Activated CD4-positive, alpha-beta T cell treated with anti-CD3 and anti-CD28 coated beads for 36 hours (primary cell): ENCODE data around the gene TMEM119. TPM values are rescaled to one million over a fixed set of nuclear protein-coding genes. Genes with fewer than 3 reads are reported as not detected.

Experiments
- ATAC-seq: fragments of 200-7000 bp; cut with Tn5 transposase; one replicate; pipeline ENCODE4 v1.10.0; 2021; ENCODE audit warnings: mild to moderate bottlenecking, moderate library complexity
- CTCF ChIA-PET: fragments of 350-600 bp; sonication (Branson Sonifier 250); formaldehyde crosslinking; loops from one replicate; lab custom pipeline; 2021; ENCODE audit warnings: antibody characterized with exemption; lab: Charles Lee
- POLR2A ChIA-PET: fragments of 350-600 bp; sonication (Branson Sonifier 250); formaldehyde crosslinking; loops from one replicate; lab custom pipeline; 2021; ENCODE audit warnings: antibody characterized with exemption, inconsistent platforms; lab: Charles Lee
- DNase-seq: peaks from one replicate; pipeline ENCODE4 v3.0.0-alpha.2; 2020
- H3K27ac Mint-ChIP-seq: one replicate; pipeline ENCODE4 v1.8.0; 2021; ENCODE audit warnings: mixed read lengths
- H3K27me3 Mint-ChIP-seq: one replicate; pipeline ENCODE4 v1.8.0; 2021; ENCODE audit warnings: mixed read lengths
- H3K36me3 Mint-ChIP-seq: one replicate; pipeline ENCODE4 v1.8.0; 2021; ENCODE audit warnings: low read depth, mixed read lengths
- H3K4me1 Mint-ChIP-seq: one replicate; pipeline ENCODE4 v1.8.0; 2021; ENCODE audit warnings: mixed read lengths
- H3K4me3 Mint-ChIP-seq: one replicate; pipeline ENCODE4 v1.8.0; 2021; ENCODE audit warnings: mild to moderate bottlenecking, moderate library complexity, mixed read lengths
- H3K9me3 Mint-ChIP-seq: one replicate; pipeline ENCODE4 v1.8.0; 2021; ENCODE audit warnings: low read depth, mixed read lengths
- intact Hi-C, 2 experiments: fragments of 100-400 bp; cut with DNase I in 1 of 2; cut with micrococcal nuclease in 1 of 2; formaldehyde crosslinking; loops; one replicate each; pipeline versions ENCODE4 v1.14.2 to v1.15.1; 2022 to 2024; cut with DNase I, micrococcal nuclease
- total RNA-seq, 2 experiments: library from RNA; stranded (reverse); gene quantifications; one replicate each; pipeline ENCODE4 v1.2.3, GENCODE V29; 2021

TMEM119 gene
- total RNA-seq, 2 experiments from 2014 or later = 0.21 to 0.28 TPM

- Mint-ChIP-seq H3K4me3 (peak overlapping the region; percentile 29), H3K4me1 (peaks cover 84% of the 10 kb centered on the region), H3K9me3 (no peaks in the 10 kb centered on the region), H3K36me3 (peaks cover 49% of the 10 kb centered on the region), H3K27ac (peak overlapping the region; percentile 89), H3K27me3 (no peaks in the 10 kb centered on the region)
- ChIA-PET POLR2A (interaction anchor here (0.6 to 1.4 kb wide), 7 partner anchors 9 to 67 kb away, joined by 3 to 10 read pairs (median 4); partner anchors contain the start of gene SELPLG), CTCF (interaction anchor here (0.7 to 12.8 kb wide), 13 partner anchors 10 to 382 kb away, joined by 3 to 270 read pairs (median 4); partner anchors contain the start of gene SELPLG)
- peak; percentile 87 for ATAC-seq
- intact Hi-C loops = loop anchor here (1.0 to 10.0 kb wide), 4 partner anchors 49 to 386 kb away; no protein-coding TSS in a partner anchor
- DNase-seq = peak; percentile 86
These were observed 29.3 kb downstream of the TMEM119 start for GRCh38 chr12:108568338-108569154.

DNA sequence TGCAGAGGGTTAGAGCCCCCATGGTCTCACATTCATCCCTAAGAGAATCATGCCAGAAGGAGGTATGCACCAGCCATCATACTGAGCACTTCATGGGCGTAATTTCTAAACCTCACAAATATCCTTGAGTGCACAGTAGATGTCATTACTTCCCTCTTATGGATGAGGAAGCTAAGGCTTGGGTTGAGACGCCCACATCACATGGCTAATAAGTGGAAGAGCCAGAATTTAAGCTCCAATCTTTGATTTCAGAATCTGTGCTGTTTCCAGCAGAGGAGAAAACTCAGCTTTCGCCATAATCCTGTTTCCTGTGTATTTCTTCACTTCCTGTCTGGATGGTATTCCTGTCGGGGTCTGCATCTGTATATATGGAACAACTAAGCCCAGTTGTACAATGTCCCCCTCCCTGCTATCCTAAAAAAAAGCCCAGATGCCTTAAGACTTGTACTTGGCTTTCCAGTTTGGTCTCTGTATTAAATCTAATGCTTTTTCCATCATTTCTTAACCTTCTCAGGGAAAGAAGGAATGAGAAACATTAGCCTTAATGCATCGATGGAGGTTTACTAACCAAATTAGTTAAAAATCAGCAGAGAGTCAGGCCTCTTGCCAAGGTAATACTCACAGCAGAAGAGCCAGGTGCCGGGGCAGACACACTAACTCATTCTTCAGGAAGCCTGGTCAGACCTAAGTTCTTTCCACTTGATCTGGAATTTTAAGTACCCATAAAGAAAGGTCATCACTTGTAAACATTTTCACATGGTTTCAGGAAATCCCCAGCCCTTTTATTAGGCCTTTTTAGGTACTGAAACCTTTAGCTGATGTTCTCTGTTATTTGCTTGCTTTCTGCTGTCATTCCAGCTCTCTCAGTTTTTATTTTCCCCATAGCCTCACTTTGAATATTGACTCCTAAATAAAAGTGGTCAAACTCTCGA, 30.2 kb downstream of the TMEM119 start:
- Mint-ChIP-seq H3K4me3 (no peak overlapping the region), H3K27ac (peak overlapping the region; percentile 89), H3K27me3 (no peaks in the 10 kb centered on the region), H3K36me3 (peaks cover 49% of the 10 kb centered on the region), H3K4me1 (peaks cover 75% of the 10 kb centered on the region), H3K9me3 (no peaks in the 10 kb centered on the region)
- DNase-seq (no peak), ATAC-seq (no peak)
- intact Hi-C loops = loop anchor here in 1 of 2 experiments (1.0 to 10.0 kb wide), 2 partner anchors 50 to 387 kb away; no protein-coding TSS in a partner anchor
- ChIA-PET POLR2A (interaction anchor here (1.2 to 1.4 kb wide), 4 partner anchors 8 to 66 kb away, joined by 3 to 10 read pairs (median 6); partner anchors contain the start of gene SELPLG), CTCF (interaction anchor here (0.7 to 12.8 kb wide), 12 partner anchors 45 to 383 kb away, joined by 3 to 270 read pairs (median 4); partner anchors contain the start of gene SELPLG)

DNA sequence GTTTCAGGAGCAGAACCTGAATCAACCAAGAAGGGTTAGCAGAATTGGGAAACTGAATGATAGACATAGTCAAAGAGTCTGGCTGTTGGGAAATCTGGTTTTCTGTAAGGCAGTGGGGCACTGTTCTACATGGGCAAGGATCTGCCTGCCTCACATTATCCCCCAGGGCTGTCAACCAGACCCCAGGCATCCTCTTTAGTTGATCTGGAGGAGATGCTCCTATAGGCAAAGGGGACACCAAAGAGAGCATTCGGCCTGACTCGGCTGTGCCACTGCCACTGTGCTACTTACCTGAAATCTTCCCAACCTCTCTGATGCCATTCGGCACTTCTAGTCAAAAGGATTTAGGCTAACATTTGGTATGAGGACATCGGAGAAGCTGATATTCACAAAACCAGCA, 31.4 kb downstream of the TMEM119 start:
- intact Hi-C loops = loop anchor here in 1 of 2 experiments (10.0 kb wide), 1 partner anchor 388 kb away; no protein-coding TSS in a partner anchor
- H3K4me1 Mint-ChIP-seq = peaks cover 65% of the 10 kb centered on the region

DNA sequence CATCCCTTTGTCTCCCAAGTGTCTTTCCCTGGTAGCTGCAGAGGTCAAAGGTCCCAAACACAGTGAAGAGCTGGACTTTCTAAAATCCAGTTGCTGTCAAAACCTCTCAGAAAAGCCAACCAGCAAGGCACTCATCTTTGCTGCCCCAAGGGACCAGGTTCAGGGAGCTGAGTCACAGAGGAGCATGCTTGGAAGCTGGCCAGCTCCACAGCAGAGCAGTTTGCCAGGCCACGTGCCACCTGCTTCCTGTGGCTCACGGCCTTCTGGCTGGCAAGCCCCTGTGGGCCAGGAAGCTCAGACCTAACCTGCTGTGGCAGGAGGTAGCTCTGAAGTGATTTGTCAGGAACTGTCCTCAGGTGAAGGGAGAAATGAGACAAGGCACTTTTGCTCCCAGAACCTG, 31.9 kb downstream of the TMEM119 start:
- H3K36me3 Mint-ChIP-seq = peaks cover 49% of the 10 kb centered on the region
- peak overlapping the region; percentile 59 for H3K27ac Mint-ChIP-seq
- ATAC-seq (no peak), DNase-seq (peak; percentile 84)
- intact Hi-C loops = loop anchor here in 1 of 2 experiments (10.0 kb wide), 1 partner anchor 389 kb away; no protein-coding TSS in a partner anchor
- ChIA-PET POLR2A (interaction anchor here (0.5 kb wide), 1 partner anchor 129 kb away, joined by 3 read pairs; no protein-coding TSS in a partner anchor), CTCF (interaction anchor here (0.6 to 12.8 kb wide), 7 partner anchors 19 to 238 kb away, joined by 3 to 270 read pairs (median 7); no protein-coding TSS in a partner anchor)
- no peaks in the 10 kb centered on the region for H3K9me3 Mint-ChIP-seq
- no peak overlapping the region for H3K4me3 Mint-ChIP-seq
- H3K27me3 Mint-ChIP-seq = no peaks in the 10 kb centered on the region
- peaks cover 63% of the 10 kb centered on the region for H3K4me1 Mint-ChIP-seq

More for the DNA sequence above, 31.4 kb downstream of the TMEM119 start:
- peak overlapping the region; percentile 39 for H3K27ac Mint-ChIP-seq
- DNase-seq = no peak
- peaks cover 49% of the 10 kb centered on the region for H3K36me3 Mint-ChIP-seq
- CTCF ChIA-PET = interaction anchor here (0.6 to 12.8 kb wide), 6 partner anchors 20 to 237 kb away, joined by 3 to 270 read pairs (median 8); no protein-coding TSS in a partner anchor
- ATAC-seq = no peak
- no peaks in the 10 kb centered on the region for H3K9me3 Mint-ChIP-seq
- H3K27me3 Mint-ChIP-seq = no peaks in the 10 kb centered on the region
- POLR2A ChIA-PET = interaction anchor here (0.5 kb wide), 1 partner anchor 128 kb away, joined by 3 read pairs; no protein-coding TSS in a partner anchor
- H3K4me3 Mint-ChIP-seq = no peak overlapping the region

DNA sequence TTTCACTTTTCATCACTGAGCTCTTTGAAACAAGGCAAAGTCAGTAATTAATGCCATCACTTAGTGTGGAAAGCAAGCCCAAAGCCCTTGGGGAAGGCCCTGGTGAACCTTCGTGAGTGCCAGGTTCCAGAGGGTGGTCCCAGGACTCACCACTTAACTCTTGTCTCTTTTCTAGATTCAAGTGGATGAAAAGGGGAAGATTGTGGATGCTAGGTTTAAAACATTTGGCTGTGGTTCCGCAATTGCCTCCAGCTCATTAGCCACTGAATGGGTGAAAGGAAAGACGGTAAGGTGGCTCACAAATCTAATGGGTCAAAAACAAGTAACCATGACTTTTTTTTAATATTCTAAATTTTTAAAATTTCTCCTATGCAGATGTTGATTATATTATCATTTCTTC, 32.7 kb downstream of the TMEM119 start:
- Mint-ChIP-seq H3K4me3 (no peak overlapping the region), H3K27me3 (no peaks in the 10 kb centered on the region), H3K27ac (no peak overlapping the region), H3K4me1 (peaks cover 55% of the 10 kb centered on the region), H3K9me3 (no peaks in the 10 kb centered on the region), H3K36me3 (peaks cover 49% of the 10 kb centered on the region)
- intact Hi-C loops = loop anchor here in 1 of 2 experiments (10.0 kb wide), 1 partner anchor 390 kb away; no protein-coding TSS in a partner anchor
- ChIA-PET POLR2A (interaction anchor here (0.7 to 1.0 kb wide), 2 partner anchors 52 to 53 kb away, joined by 3 to 4 read pairs; no protein-coding TSS in a partner anchor), CTCF (interaction anchor here (0.7 to 12.8 kb wide), 6 partner anchors 48 to 238 kb away, joined by 3 to 270 read pairs (median 8); no protein-coding TSS in a partner anchor)
- DNase-seq = no peak
- no peak for ATAC-seq

DNA sequence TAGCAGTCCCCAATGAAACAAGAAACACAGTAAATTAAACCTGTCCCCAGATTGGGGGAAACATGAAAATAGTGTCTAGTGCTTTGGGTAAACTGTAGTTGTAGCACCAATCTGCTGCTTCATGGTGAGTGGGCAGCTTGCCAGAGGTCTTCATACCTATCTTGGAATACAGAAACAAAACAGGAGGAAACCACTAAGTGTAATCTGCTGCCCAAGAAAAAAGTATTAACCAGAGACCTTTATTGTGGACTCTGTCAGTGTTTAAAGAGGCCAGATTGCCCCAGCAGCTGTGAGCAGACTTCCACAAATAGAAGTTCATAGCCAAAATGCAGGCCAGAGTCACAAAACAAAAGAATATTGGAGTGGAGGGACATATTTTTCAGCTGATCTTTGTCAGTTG, 33.2 kb downstream of the TMEM119 start:
- peaks cover 54% of the 10 kb centered on the region for H3K4me1 Mint-ChIP-seq
- no peak for ATAC-seq
- intact Hi-C loops = loop anchor here (5.0 to 10.0 kb wide), 8 partner anchors 128 to 1472 kb away; partner anchors contain the start of genes CORO1C (in 1 of the 2), CRY1 (in 1 of the 2), MMAB (in 1 of the 2) and MVK (in 1 of the 2)
- ChIA-PET CTCF (interaction anchor here (0.6 to 12.8 kb wide), 11 partner anchors 8 to 490 kb away, joined by 3 to 270 read pairs (median 3); no protein-coding TSS in a partner anchor), POLR2A (interaction anchor here (0.7 to 1.0 kb wide), 2 partner anchors 53 to 54 kb away, joined by 3 to 4 read pairs; no protein-coding TSS in a partner anchor)
- H3K36me3 Mint-ChIP-seq = peaks cover 53% of the 10 kb centered on the region
- no peaks in the 10 kb centered on the region for H3K27me3 Mint-ChIP-seq
- H3K9me3 Mint-ChIP-seq = no peaks in the 10 kb centered on the region
- H3K4me3 Mint-ChIP-seq = no peak overlapping the region
- no peak overlapping the region for H3K27ac Mint-ChIP-seq
- DNase-seq = no peak

DNA sequence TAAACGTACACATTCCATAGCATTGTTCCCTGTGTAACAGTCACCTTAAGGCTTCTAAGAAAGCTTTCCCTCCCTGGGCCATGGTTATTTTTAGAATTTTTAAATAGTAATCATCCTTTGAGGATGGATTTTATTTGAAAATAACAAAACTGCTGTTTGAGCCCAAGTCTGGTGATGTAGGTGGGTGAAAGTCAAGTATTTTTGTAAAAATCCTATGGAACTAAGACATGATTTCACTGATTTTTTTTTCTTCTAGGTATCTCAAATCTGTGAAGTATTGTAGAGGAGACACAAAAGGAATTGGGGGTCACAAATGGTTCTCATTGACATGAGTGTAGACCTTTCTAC, 34.1 kb downstream of the TMEM119 start:
- H3K4me3 Mint-ChIP-seq = peak overlapping the region; percentile 100
- no peak for DNase-seq
- no peak for ATAC-seq
- no peaks in the 10 kb centered on the region for H3K27me3 Mint-ChIP-seq
- H3K27ac Mint-ChIP-seq = peak overlapping the region; percentile 93
- CTCF ChIA-PET = interaction anchor here (0.7 to 12.8 kb wide), 11 partner anchors 11 to 537 kb away, joined by 3 to 270 read pairs (median 3); no protein-coding TSS in a partner anchor
- intact Hi-C loops = loop anchor here (1.0 to 10.0 kb wide), 19 partner anchors 10 to 1471 kb away; partner anchors contain the start of genes ALKBH2 (in 2 of the 2), CORO1C (in 1 of the 2), CRY1 (in 1 of the 2) and MMAB (in 1 of the 2)
- H3K36me3 Mint-ChIP-seq = peaks cover 52% of the 10 kb centered on the region
- no peaks in the 10 kb centered on the region for H3K9me3 Mint-ChIP-seq
- POLR2A ChIA-PET = interaction anchor here (0.7 kb wide), 1 partner anchor 71 kb away, joined by 3 read pairs; no protein-coding TSS in a partner anchor
- H3K4me1 Mint-ChIP-seq = peaks cover 52% of the 10 kb centered on the region

DNA sequence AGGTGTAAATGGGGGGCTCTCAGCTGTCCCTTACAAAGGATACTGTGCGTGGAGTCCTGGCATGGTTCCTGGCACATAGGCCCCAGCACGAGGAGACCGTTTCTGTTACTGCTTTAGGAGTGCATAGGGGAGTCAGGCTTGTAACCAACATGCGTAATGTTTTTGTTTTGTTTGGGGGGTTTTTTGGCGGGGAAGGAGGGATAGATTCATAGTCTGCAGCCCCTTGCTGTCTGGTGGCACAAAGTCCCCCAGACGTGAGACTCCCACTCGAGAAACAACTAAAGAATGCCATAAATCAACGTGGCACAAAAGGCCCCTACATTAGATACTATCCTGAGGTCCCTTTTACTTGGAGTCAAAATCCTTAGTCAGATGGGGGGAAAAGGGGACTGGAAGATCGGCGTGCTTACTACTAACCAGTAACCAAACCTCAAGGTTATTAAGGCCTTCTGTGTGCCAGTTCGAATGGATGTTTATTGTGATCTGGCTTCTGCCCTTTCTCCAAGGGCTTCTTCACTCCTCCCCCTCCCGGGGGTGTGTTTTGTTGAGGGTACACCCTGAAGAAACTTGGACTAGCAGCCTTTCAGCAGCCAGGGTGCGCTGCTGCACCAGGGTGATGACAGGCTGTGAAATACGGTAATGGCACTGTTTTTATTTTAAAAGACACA, 34.6 kb downstream of the TMEM119 start:
- ChIA-PET POLR2A (interaction anchor here (0.5 to 1.7 kb wide), 4 partner anchors 54 to 126 kb away, joined by 3 to 7 read pairs (median 7); no protein-coding TSS in a partner anchor), CTCF (interaction anchor here (0.7 to 12.8 kb wide), 10 partner anchors 56 to 538 kb away, joined by 3 to 270 read pairs (median 4); no protein-coding TSS in a partner anchor)
- intact Hi-C loops = loop anchor here (1.0 to 10.0 kb wide), 19 partner anchors 10 to 1471 kb away; partner anchors contain the start of genes ALKBH2 (in 2 of the 2), CORO1C (in 1 of the 2), CRY1 (in 1 of the 2) and MMAB (in 1 of the 2)
- peaks cover 50% of the 10 kb centered on the region for H3K4me1 Mint-ChIP-seq
- H3K27ac Mint-ChIP-seq = peak overlapping the region; percentile 93
- peak; percentile 60 for ATAC-seq
- peak; percentile 93 for DNase-seq
- H3K27me3 Mint-ChIP-seq = no peaks in the 10 kb centered on the region
- no peaks in the 10 kb centered on the region for H3K9me3 Mint-ChIP-seq
- H3K36me3 Mint-ChIP-seq = peaks cover 49% of the 10 kb centered on the region
- H3K4me3 Mint-ChIP-seq = peak overlapping the region; percentile 100
